Suprapubic skin (tissue), 4 donors: ENCODE measurements around the gene DLG1. TPM values are rescaled to one million over a fixed set of nuclear protein-coding genes. Genes with fewer than 3 reads are reported as not detected.

Source experiments
- DNase-seq, 2 donors: peaks; one replicate each; pipeline ENCODE4 v3.0.0-alpha.2; 2019; ENCODE audit warnings: low spot score in 2 of 2
- H3K27ac ChIP-seq: fragments of 200-600 bp; sonication (generic); one replicate; pipeline ENCODE4 v1.5.1; 2019
- H3K27me3 ChIP-seq: fragments of 200-600 bp; sonication (generic); one replicate; pipeline ENCODE4 v1.5.1; 2019
- H3K36me3 ChIP-seq: fragments of 200-600 bp; sonication (generic); one replicate; pipeline ENCODE4 v1.5.1; 2019
- H3K4me1 ChIP-seq: fragments of 200-600 bp; sonication (generic); one replicate; pipeline ENCODE4 v1.5.1; 2019
- H3K4me3 ChIP-seq: fragments of 200-600 bp; sonication (generic); one replicate; pipeline ENCODE4 v1.5.1; 2019; ENCODE audit warnings: mild to moderate bottlenecking
- H3K9me3 ChIP-seq: fragments of 200-600 bp; sonication (generic); one replicate; pipeline ENCODE4 v1.5.1; 2019
- CTCF ChIP-seq, 2 donors: fragments of 200-600 bp in 1 of 2; fragments of 450-650 bp in 1 of 2; sonication (generic) in 1 of 2; IDR thresholded peaks; one replicate each; pipeline ENCODE4 v1.5.1; 2016 to 2019; ENCODE audit warnings: antibody characterized with exemption in 2 of 2, mild to moderate bottlenecking in 1 of 2, moderate library complexity in 1 of 2
- EP300 ChIP-seq: sonication (generic); formaldehyde crosslinking; IDR thresholded peaks from one replicate; pipeline ENCODE4 v1.6.1; 2017; ENCODE audit warnings: antibody characterized with exemption
- POLR2A ChIP-seq, 2 donors: fragments of 450-650 bp; IDR thresholded peaks; one replicate each; pipeline ENCODE4 v1.6.1; 2017; ENCODE audit warnings: antibody characterized with exemption in 2 of 2, mild to moderate bottlenecking in 2 of 2, moderate library complexity in 2 of 2
- POLR2AphosphoS5 ChIP-seq, 3 donors: sonication (generic); formaldehyde crosslinking; IDR thresholded peaks; one replicate each; pipeline ENCODE4 v1.6.1; 2017; ENCODE audit warnings: antibody characterized with exemption in 3 of 3
- WGBS: methylation state at CpG from one replicate; pipeline ENCODE4 v1.1.5; 2018; 5-methylcytosine and 5-hydroxymethylcytosine counted together
- total RNA-seq, 4 donors: library from RNA; depleted of rRNA; stranded (reverse); fragments of >200 nt; gene quantifications; one replicate each; pipeline ENCODE4 v1.1.0, GENCODE V29; 2016

Gene DLG1
- total RNA-seq, 4 donors from 2014 or later: 86.2 to 140 (median 103) TPM

GRCh38 chr3:197327701-197328100 lies 29.3 kb upstream of the DLG1 start:
- H3K27me3 ChIP-seq: no peaks in the 10 kb centered on the region
- no peaks in the 10 kb centered on the region for H3K9me3 ChIP-seq
- no peak for TF ChIP-seq CTCF (IDR thresholded peaks at IDR 0.05)
- no peak for TF ChIP-seq POLR2AphosphoS5 (IDR thresholded peaks at IDR 0.05)
- no peak for TF ChIP-seq EP300
- no peak for TF ChIP-seq POLR2A (IDR thresholded peaks at IDR 0.05)
- H3K27ac ChIP-seq: no peak overlapping the region
- no peaks in the 10 kb centered on the region for H3K4me1 ChIP-seq
- H3K4me3 ChIP-seq: no peak overlapping the region
- WGBS: 58% methylated on average over 3 of the region's 3 CpGs
- DNase-seq: no peak
- no peaks in the 10 kb centered on the region for H3K36me3 ChIP-seq

- WGBS: 84% methylated on average over 7 of the region's 7 CpGs
- Histone ChIP-seq H3K4me1 (no peaks in the 10 kb centered on the region), H3K27ac (no peak overlapping the region), H3K4me3 (no peak overlapping the region), H3K36me3 (no peaks in the 10 kb centered on the region), H3K27me3 (no peaks in the 10 kb centered on the region), H3K9me3 (no peaks in the 10 kb centered on the region)
- TF ChIP-seq POLR2AphosphoS5 (IDR thresholded peaks at IDR 0.05) (no peak), CTCF (IDR thresholded peaks at IDR 0.05) (no peak), POLR2A (IDR thresholded peaks at IDR 0.05) (no peak), EP300 (no peak)
- no peak for DNase-seq
Measured at GRCh38 chr3:197325773-197326172, 27.4 kb upstream of the DLG1 start.

GRCh38 chr3:197322149-197322548 lies 23.7 kb upstream of the DLG1 start:
- 97% methylated on average over 1 of the region's 1 CpG for WGBS
- H3K4me1 ChIP-seq: peaks cover 6% of the 10 kb centered on the region
- no peak overlapping the region for H3K27ac ChIP-seq
- TF ChIP-seq POLR2AphosphoS5 (IDR thresholded peaks at IDR 0.05): no peak
- no peak for TF ChIP-seq CTCF (IDR thresholded peaks at IDR 0.05)
- no peak for TF ChIP-seq POLR2A (IDR thresholded peaks at IDR 0.05)
- TF ChIP-seq EP300: no peak
- H3K9me3 ChIP-seq: no peaks in the 10 kb centered on the region
- no peaks in the 10 kb centered on the region for H3K27me3 ChIP-seq
- no peaks in the 10 kb centered on the region for H3K36me3 ChIP-seq
- no peak for DNase-seq
- no peak overlapping the region for H3K4me3 ChIP-seq

- Histone ChIP-seq H3K27me3 (no peaks in the 10 kb centered on the region), H3K36me3 (no peaks in the 10 kb centered on the region), H3K9me3 (no peaks in the 10 kb centered on the region), H3K27ac (no peak overlapping the region), H3K4me1 (peaks cover 6% of the 10 kb centered on the region), H3K4me3 (no peak overlapping the region)
- TF ChIP-seq EP300 (no peak), POLR2A (IDR thresholded peaks at IDR 0.05) (no peak), CTCF (IDR thresholded peaks at IDR 0.05) (no peak), POLR2AphosphoS5 (IDR thresholded peaks at IDR 0.05) (no peak)
- WGBS: 73% methylated on average over 1 of the region's 1 CpG
- DNase-seq: no peak
Measured at GRCh38 chr3:197320582-197320981, 22.2 kb upstream of the DLG1 start.

GRCh38 chr3:197317250-197317963 lies 19.0 kb upstream of the DLG1 start:
- Histone ChIP-seq H3K4me3 (no peak overlapping the region), H3K36me3 (no peaks in the 10 kb centered on the region), H3K27me3 (no peaks in the 10 kb centered on the region), H3K9me3 (no peaks in the 10 kb centered on the region), H3K4me1 (peaks cover 6% of the 10 kb centered on the region), H3K27ac (peak overlapping the region; percentile 59)
- TF ChIP-seq EP300 (no peak), POLR2A (IDR thresholded peaks at IDR 0.05) (no peak), CTCF (IDR thresholded peaks at IDR 0.05) (no peak), POLR2AphosphoS5 (IDR thresholded peaks at IDR 0.05) (no peak)
- 25% methylated on average over 9 of the region's 9 CpGs for WGBS
- no peak for DNase-seq
